ENCODE measurements around the gene MRAP2.

Gene MRAP2

GRCh38 chr6:84048588-84048987 is 15.0 kb downstream of the MRAP2 start:
- no peak overlapping the region for H3K4me3 ChIP-seq (ENCODE audit: low read length)
- no peak for DNase-seq (ENCODE audit: low read depth)
- no peak for TF ChIP-seq CTCF (conservative IDR thresholded peaks at IDR 0.05; ENCODE audit: low read depth, low read length)

- no peak for DNase-seq (ENCODE audit: low read depth)
- H3K4me3 ChIP-seq (ENCODE audit: low read length) = no peak overlapping the region
- no peak for TF ChIP-seq CTCF (conservative IDR thresholded peaks at IDR 0.05; ENCODE audit: low read depth, low read length)
Observed at GRCh38 chr6:84050408-84050807, 16.8 kb downstream of the MRAP2 start.

- H3K4me3 ChIP-seq (ENCODE audit: low read length) = peak overlapping the region; percentile 14
- no peak for TF ChIP-seq CTCF (conservative IDR thresholded peaks at IDR 0.05; ENCODE audit: low read depth, low read length)
- DNase-seq (ENCODE audit: low read depth) = no peak
Observed at GRCh38 chr6:84052204-84052882, 18.8 kb downstream of the MRAP2 start.

GRCh38 chr6:84052883-84053241 is 19.3 kb downstream of the MRAP2 start:
- TF ChIP-seq CTCF (conservative IDR thresholded peaks at IDR 0.05; ENCODE audit: low read depth, low read length) = no peak
- H3K4me3 ChIP-seq (ENCODE audit: low read length) = no peak overlapping the region
- DNase-seq (ENCODE audit: low read depth) = no peak

GRCh38 chr6:84055647-84056046 is 22.1 kb downstream of the MRAP2 start:
- no peak for DNase-seq (ENCODE audit: low read depth)
- H3K4me3 ChIP-seq (ENCODE audit: low read length) = no peak overlapping the region
- TF ChIP-seq CTCF (conservative IDR thresholded peaks at IDR 0.05; ENCODE audit: low read depth, low read length) = no peak

GRCh38 chr6:84057908-84058307 is 24.3 kb downstream of the MRAP2 start:
- no peak for TF ChIP-seq CTCF (conservative IDR thresholded peaks at IDR 0.05; ENCODE audit: low read depth, low read length)

GRCh38 chr6:84059082-84059481 is 25.5 kb downstream of the MRAP2 start:
- no peak for TF ChIP-seq CTCF (conservative IDR thresholded peaks at IDR 0.05; ENCODE audit: low read depth, low read length)
- no peak for DNase-seq (ENCODE audit: low read depth)
- H3K4me3 ChIP-seq (ENCODE audit: low read length) = no peak overlapping the region

More at GRCh38 chr6:84057908-84058307, 24.3 kb downstream of the MRAP2 start:
- no peak for DNase-seq (ENCODE audit: low read depth)
- no peak overlapping the region for H3K4me3 ChIP-seq (ENCODE audit: low read length)
